GM12801 (cell line): ENCODE measurements around the gene PRUNE2.

ENCODE experiments used
- TF ChIP-seq, protein P1 (sequence below): IDR thresholded peaks from one replicate; pipeline ENCODE4 v1.5.1; 2011; ENCODE audit warnings: control low read depth; ENCODE audit not compliant: insufficient read length; ENCODE audit errors: extremely low read depth

Gene PRUNE2

DNA sequence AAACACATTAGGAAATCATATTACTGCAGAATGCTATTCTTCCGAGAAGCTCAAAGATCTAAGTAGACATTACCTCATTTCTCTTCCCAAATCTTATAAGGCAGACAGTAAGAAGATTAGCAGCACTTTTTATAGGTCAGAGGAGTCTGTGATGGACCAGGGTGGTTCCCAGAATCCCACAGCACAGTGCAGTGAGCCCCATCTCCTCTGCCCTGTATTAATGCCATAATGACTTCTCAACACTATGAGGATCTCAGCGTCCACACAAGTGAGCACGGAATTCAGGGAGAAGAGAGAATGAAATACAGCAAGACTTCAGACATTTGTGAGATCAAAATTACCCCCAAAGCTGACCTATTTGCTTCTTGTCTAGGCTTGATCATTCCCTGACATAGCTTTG is 49.9 kb downstream of the PRUNE2 start:
- TF ChIP-seq, protein P1, sequence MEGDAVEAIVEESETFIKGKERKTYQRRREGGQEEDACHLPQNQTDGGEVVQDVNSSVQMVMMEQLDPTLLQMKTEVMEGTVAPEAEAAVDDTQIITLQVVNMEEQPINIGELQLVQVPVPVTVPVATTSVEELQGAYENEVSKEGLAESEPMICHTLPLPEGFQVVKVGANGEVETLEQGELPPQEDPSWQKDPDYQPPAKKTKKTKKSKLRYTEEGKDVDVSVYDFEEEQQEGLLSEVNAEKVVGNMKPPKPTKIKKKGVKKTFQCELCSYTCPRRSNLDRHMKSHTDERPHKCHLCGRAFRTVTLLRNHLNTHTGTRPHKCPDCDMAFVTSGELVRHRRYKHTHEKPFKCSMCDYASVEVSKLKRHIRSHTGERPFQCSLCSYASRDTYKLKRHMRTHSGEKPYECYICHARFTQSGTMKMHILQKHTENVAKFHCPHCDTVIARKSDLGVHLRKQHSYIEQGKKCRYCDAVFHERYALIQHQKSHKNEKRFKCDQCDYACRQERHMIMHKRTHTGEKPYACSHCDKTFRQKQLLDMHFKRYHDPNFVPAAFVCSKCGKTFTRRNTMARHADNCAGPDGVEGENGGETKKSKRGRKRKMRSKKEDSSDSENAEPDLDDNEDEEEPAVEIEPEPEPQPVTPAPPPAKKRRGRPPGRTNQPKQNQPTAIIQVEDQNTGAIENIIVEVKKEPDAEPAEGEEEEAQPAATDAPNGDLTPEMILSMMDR = no peak

DNA sequence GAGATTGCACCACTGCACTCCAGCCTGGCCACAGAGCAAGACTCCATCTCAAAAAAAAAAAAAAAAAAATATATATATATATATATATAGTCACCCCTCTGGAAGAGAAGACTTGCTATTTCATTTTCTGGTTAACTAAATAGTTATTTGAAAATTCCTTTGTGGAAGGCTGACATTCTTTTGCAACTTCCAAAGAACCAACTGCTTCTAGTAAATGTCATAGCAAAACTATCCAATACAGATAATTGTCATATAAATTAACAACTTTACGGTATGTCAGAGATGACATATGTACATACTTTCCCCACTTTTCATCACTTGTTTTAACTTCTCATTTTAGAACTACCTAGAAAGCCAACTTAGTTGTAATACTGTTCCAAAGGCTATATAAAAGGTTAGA is 50.9 kb downstream of the PRUNE2 start:
- TF ChIP-seq, protein P1 = no peak

DNA sequence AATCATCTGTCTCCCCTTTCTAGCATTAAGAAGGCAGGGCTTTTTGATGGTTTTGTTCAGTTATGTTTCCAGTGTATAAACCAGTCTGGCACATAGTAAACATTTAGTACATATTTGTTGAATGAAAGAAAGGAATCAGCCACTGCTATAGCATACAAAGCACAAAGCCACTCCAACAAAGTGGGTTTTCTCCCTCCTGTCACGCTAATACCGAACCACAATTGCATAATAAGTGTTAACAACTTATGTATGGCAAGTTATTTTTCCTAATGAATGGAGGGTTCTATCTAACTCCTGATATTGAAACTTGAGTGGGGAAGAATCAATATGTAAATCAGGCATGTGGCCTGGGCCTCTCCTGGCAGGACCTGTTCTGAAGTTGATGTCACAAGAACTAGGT is 53.9 kb downstream of the PRUNE2 start:
- TF ChIP-seq, protein P1 = no peak

DNA sequence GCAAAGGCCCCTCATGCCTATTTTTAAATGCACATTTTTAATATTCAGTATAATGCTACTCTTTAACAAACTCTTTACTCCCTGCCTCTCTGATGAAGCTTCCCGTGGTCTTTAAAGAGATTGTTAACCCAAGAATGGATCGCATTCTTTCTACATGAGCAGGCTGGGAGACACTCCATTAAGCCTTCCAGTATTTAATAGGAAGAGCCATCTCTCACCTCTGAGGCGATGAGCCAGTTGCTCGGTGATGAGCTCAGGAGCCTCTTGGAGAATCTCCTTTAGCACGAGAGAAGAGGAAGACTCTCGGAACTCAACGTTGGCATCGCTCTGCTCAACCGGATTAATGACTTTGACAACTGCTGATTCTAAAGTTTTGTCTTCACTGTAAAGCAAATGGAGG is 59.6 kb downstream of the PRUNE2 start:
- TF ChIP-seq, protein P1 = no peak

DNA sequence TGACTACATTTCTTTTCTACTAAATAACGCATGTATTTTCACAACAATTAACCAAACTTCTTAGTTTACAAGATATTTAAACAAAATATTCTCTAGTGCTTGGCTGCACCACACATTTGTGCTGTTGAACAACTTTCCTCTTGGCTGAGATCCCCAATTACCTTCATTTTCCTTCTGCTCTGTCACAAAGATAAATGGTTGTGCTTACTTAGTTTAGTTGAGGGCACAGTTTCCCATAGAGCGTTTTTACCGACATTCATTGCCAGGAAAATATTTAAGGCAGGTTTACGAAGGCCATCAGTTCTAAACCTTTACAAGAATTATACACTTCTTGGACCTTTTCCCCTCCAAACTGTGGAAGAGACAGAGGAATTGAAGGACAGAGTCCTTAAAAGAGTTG is 60.7 kb downstream of the PRUNE2 start:
- TF ChIP-seq, protein P1 = no peak

DNA sequence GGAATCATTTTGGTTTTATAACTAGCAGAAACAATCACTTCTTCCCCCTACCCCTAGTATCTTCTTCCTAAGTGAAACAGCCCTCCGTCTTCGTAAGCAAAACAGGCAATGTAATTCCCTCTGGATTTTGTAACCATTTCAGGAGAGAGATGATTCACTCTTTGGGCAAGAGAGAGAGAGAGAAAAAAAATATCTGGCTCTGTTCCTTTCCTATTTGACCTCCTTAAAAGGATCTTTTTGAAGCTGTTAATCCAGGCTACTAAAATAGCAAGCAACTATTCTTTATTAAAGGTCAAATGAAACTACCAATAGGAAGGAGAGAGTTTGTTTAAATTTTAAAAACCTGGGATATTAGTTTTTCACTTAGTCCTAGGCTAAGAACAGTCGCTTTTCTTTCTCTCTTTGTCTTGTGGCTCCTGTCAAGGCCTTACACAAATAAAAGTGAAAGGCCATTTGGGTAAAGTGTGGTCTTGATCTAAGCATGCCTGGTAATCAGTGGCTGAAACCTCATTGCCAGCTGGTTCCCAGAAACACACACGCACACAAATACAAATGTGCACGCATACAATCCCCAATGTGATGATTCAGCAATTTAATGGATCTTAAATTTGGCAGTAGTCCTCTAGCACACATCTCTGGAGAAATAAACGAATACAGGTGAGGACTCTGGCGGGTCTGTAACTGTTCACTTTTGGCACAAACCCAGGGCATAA is 70.2 kb downstream of the PRUNE2 start:
- TF ChIP-seq, protein P1 = no peak

DNA sequence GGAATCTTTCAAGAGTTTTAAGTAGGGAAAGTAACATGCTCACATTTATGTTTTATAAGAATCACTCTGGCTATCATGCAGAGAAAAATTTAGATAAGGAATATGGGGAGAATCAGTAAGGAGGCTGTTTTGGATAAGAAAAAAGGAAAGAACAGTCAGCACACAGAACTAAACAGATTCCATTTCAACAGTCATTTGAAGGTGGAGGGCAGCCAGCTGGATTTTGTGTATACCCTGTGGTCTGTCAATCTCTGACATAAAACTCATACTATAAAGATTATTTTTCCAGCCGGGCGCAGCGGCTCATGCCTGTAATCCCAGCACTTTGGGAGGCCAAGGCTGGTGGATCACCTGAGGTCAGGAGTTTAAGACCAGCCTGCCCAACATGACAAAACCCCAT is 77.5 kb downstream of the PRUNE2 start:
- TF ChIP-seq, protein P1 = no peak
